ENCODE results near the gene ATAD5.

ATAD5 gene

GRCh38 chr17:30832438-30833124 is 815 bp downstream of the ATAD5 start:
- H3K4me3 ChIP-seq (ENCODE audit: low read depth, low read length): peak overlapping the region; percentile 86
- no peak for DNase-seq (ENCODE audit: low read depth, low spot score)
- TF ChIP-seq, protein P1, sequence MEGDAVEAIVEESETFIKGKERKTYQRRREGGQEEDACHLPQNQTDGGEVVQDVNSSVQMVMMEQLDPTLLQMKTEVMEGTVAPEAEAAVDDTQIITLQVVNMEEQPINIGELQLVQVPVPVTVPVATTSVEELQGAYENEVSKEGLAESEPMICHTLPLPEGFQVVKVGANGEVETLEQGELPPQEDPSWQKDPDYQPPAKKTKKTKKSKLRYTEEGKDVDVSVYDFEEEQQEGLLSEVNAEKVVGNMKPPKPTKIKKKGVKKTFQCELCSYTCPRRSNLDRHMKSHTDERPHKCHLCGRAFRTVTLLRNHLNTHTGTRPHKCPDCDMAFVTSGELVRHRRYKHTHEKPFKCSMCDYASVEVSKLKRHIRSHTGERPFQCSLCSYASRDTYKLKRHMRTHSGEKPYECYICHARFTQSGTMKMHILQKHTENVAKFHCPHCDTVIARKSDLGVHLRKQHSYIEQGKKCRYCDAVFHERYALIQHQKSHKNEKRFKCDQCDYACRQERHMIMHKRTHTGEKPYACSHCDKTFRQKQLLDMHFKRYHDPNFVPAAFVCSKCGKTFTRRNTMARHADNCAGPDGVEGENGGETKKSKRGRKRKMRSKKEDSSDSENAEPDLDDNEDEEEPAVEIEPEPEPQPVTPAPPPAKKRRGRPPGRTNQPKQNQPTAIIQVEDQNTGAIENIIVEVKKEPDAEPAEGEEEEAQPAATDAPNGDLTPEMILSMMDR (IDR thresholded peaks at IDR 0.05; ENCODE audit: low read depth, low read length): no peak
- in situ Hi-C loops (cut with HindIII; ENCODE audit: low sequenced_read_pairs): no loop called here

DNA sequence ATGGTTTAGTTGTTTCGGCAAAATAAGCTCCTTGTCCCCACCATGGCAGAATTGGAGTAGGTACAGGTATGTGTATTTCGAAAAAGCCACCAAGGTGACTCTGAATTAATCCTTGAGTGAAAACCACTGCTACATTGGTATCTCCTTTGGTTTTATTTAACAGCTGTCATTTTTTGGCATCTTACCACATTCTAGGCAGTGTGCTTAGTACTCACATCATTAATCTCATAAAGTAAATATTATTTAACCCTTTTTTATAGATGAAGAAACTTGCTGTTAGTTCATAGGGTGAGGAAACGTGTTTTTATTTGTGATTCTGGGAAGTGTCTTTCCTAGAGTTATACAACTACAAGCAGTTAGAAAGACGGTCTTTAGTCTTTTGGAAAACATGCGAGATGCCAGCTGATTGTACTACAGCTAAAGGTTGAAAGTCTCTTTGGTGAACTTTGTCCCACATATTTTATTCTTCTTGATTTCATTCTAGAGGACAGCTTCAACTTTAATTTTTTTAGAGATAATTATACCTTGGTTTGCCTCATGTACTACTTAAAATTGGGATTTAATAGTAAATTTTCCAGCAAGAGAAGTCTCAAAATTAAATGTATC is 6.5 kb downstream of the ATAD5 start:
- H3K4me3 ChIP-seq (ENCODE audit: low read depth, low read length): no peak overlapping the region
- DNase-seq (ENCODE audit: low read depth, low spot score): no peak
- TF ChIP-seq, protein P1 (IDR thresholded peaks at IDR 0.05; ENCODE audit: low read depth, low read length): no peak
- in situ Hi-C loops (cut with HindIII; ENCODE audit: low sequenced_read_pairs): no loop called here

- in situ Hi-C loops (cut with HindIII; ENCODE audit: low sequenced_read_pairs): no loop called here
- DNase-seq (ENCODE audit: low read depth, low spot score): no peak
Observed at GRCh38 chr17:30840771-30841170, 9.0 kb downstream of the ATAD5 start.

DNA sequence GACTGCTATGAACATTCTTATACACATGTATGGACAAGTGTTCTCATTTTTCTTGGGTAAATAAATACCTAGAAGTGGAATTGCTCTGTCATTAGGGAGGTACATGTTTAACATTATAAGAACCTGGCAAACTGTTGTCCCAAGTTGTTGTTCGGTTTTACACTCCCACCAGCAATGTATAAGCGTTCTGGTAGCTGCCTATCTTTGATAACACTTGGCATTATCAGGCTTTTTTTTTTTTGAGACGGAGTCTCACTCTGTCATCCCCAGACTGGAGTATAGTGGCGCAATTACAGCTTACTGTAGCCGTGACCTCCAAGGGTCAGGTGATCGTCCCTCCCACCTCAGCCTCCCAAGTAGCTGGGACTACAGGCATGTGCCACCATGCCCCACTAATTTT is 16.3 kb downstream of the ATAD5 start:
- in situ Hi-C loops (cut with HindIII; ENCODE audit: low sequenced_read_pairs): no loop called here
- TF ChIP-seq, protein P1 (IDR thresholded peaks at IDR 0.05; ENCODE audit: low read depth, low read length): no peak
- no peak overlapping the region for H3K4me3 ChIP-seq (ENCODE audit: low read depth, low read length)
- DNase-seq (ENCODE audit: low read depth, low spot score): no peak

More at GRCh38 chr17:30840771-30841170, 9.0 kb downstream of the ATAD5 start:
- no peak overlapping the region for H3K4me3 ChIP-seq (ENCODE audit: low read depth, low read length)
- TF ChIP-seq, protein P1 (IDR thresholded peaks at IDR 0.05; ENCODE audit: low read depth, low read length): no peak

GRCh38 chr17:30854146-30854545 is 22.4 kb downstream of the ATAD5 start:
- H3K4me3 ChIP-seq (ENCODE audit: low read depth, low read length): no peak overlapping the region
- DNase-seq (ENCODE audit: low read depth, low spot score): no peak
- TF ChIP-seq, protein P1 (IDR thresholded peaks at IDR 0.05; ENCODE audit: low read depth, low read length): no peak
- in situ Hi-C loops (cut with HindIII; ENCODE audit: low sequenced_read_pairs): no loop called here

DNA sequence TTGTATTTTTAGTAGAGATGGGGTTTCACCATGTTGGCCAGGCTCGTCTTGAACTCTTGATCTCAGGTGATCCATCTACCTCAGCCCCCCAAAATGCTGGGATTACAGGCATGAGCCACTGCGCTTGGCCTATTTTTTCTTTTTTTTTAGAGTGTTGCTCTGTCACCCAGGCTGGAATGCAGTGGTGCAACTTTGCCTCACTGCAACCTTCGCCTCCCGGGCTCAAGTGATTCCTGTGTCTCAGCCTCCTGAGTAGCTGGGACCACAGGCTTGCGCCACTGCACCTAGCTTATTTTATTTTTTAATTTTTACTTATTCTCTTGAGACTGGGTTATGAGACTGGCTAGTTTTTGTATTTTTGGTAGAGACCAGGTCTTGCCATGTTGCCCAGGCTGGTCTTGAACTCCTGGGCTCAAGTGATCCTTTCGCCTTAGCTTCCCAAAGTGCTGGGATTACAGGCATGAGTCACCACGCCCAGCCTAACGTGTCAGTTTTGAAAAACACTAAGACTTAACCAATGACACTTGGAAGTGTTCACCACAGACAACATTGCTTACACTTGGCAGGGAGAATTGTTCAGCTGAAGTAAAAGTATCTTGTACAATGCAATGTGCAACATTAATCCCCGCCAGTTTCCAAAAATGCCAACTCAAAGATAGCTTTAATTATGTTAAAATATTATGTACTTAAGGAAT is 26.9 kb downstream of the ATAD5 start:
- TF ChIP-seq, protein P1 (IDR thresholded peaks at IDR 0.05; ENCODE audit: low read depth, low read length): no peak
- DNase-seq (ENCODE audit: low read depth, low spot score): no peak
- H3K4me3 ChIP-seq (ENCODE audit: low read depth, low read length): no peak overlapping the region
- in situ Hi-C loops (cut with HindIII; ENCODE audit: low sequenced_read_pairs): no loop called here

Data from astrocyte of the spinal cord (primary cell).